Measurements from ENCODE around the gene DGKI.

GRCh38 chr7:137539111-137539715 is 307.6 kb downstream of the DGKI start:
- TF ChIP-seq ZNF785 (CRISPR knock-in tag; IDR thresholded peaks at IDR 0.05) (no peak), CBFB (CRISPR knock-in tag; IDR thresholded peaks at IDR 0.05) (no peak), PREB (CRISPR knock-in tag; IDR thresholded peaks at IDR 0.05) (no peak), PRPF4 (IDR thresholded peaks at IDR 0.05; ENCODE audit: insufficient read depth, low read depth, low read length, poor library complexity, severe bottlenecking) (no peak)
